ENCODE data around the gene CDH8.

CDH8 gene

GRCh38 chr16:62067182-62067581 lies 30.9 kb upstream of the CDH8 start:
- no peak for TF ChIP-seq CTCF (IDR thresholded peaks at IDR 0.05; ENCODE audit: borderline replicate concordance, control extremely low read depth, extremely low read depth, insufficient read depth, missing control alignments)
- in situ Hi-C loops (cut with MboI; ENCODE audit: low sequenced_read_pairs, unreplicated experiment), result no loop called here
- no peak for DNase-seq (ENCODE audit: low spot score)

DNA sequence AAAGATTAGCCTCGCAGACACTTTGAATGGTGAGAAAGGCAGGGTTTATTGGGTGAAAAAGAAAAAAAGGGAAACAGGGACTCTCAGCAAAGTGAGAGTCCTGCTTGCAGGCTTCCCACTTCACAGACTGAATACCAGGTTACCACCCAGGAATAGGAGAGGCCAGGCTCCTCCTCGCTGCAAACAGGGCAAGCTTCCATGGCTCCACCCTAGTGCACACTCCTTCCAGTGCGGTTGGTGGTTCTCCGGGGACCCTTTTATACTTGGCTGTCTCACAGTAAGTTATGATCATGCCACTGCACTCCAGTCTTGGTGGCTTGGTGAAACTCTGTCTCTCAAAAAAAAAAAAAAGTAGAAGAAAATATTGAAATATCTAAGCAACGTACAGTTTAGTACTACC lies 30.5 kb upstream of the CDH8 start:
- DNase-seq (ENCODE audit: low spot score), result no peak
- TF ChIP-seq CTCF (IDR thresholded peaks at IDR 0.05; ENCODE audit: borderline replicate concordance, control extremely low read depth, extremely low read depth, insufficient read depth, missing control alignments), result no peak
- in situ Hi-C loops (cut with MboI; ENCODE audit: low sequenced_read_pairs, unreplicated experiment), result no loop called here

- in situ Hi-C loops (cut with MboI; ENCODE audit: low sequenced_read_pairs, unreplicated experiment), result no loop called here
- no peak for TF ChIP-seq CTCF (IDR thresholded peaks at IDR 0.05; ENCODE audit: borderline replicate concordance, control extremely low read depth, extremely low read depth, insufficient read depth, missing control alignments)
- no peak for DNase-seq (ENCODE audit: low spot score)
Observed at GRCh38 chr16:62064173-62064572, 27.9 kb upstream of the CDH8 start.

DNA sequence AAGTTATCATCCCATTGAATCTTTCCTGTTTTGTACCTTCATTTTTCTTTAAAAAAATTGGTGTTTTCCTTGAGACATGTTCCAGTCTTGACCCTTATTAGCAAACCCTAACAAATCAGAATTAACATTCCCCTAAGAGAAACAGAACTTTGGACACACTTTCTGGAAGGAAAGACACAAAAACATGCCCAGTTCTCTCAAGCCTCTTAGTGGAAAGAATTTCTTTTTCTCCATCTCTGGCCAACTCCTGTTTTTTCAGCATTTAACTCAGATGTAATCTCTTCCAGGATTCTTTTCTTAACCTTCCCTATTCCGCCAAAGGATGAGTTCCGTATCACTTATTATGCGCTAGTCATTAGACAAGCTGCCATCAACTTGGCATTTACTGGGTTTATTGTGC lies 23.9 kb upstream of the CDH8 start:
- no peak for DNase-seq (ENCODE audit: low spot score)
- TF ChIP-seq CTCF (IDR thresholded peaks at IDR 0.05; ENCODE audit: borderline replicate concordance, control extremely low read depth, extremely low read depth, insufficient read depth, missing control alignments), result no peak
- in situ Hi-C loops (cut with MboI; ENCODE audit: low sequenced_read_pairs, unreplicated experiment), result no loop called here

- in situ Hi-C loops (cut with MboI; ENCODE audit: low sequenced_read_pairs, unreplicated experiment), result no loop called here
- DNase-seq (ENCODE audit: low spot score), result no peak
- TF ChIP-seq CTCF (IDR thresholded peaks at IDR 0.05; ENCODE audit: borderline replicate concordance, control extremely low read depth, extremely low read depth, insufficient read depth, missing control alignments), result no peak
Observed at GRCh38 chr16:62059527-62059926, 23.3 kb upstream of the CDH8 start.

DNA sequence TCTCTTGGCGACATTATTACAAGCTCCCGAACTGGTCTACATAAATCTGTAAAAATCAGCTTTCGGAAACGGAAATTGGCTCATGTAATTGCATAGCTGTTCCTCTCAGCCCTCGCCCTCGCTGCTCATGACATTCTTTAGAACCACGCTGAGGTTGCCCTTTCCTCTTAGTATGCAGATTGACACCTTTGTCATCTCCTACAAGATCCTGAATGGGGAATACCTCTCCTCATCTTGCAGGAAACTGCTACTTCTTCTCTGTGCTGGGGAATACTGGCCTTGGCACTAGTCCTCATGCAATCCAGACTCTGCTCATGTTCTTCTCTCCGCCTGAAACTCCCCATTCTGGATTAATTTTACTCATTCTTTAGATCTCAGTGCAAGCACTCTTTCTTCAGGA lies 22.2 kb upstream of the CDH8 start:
- DNase-seq (ENCODE audit: low spot score), result no peak
- in situ Hi-C loops (cut with MboI; ENCODE audit: low sequenced_read_pairs, unreplicated experiment), result no loop called here
- TF ChIP-seq CTCF (IDR thresholded peaks at IDR 0.05; ENCODE audit: borderline replicate concordance, control extremely low read depth, extremely low read depth, insufficient read depth, missing control alignments), result no peak

- in situ Hi-C loops (cut with MboI; ENCODE audit: low sequenced_read_pairs, unreplicated experiment), result no loop called here
- TF ChIP-seq CTCF (IDR thresholded peaks at IDR 0.05; ENCODE audit: borderline replicate concordance, control extremely low read depth, extremely low read depth, insufficient read depth, missing control alignments), result no peak
- DNase-seq (ENCODE audit: low spot score), result no peak
Observed at GRCh38 chr16:62051942-62052341, 15.7 kb upstream of the CDH8 start.

Measured in GM13976 (cell line).